Measurements from ENCODE around the gene TRAPPC12.
"Not testable (repeated sequence)": the region's sequence is repeated elsewhere in the genome, so short reads cannot be mapped to it uniquely, and the experiment has no call there.

Gene TRAPPC12

GRCh38 chr2:3433776-3434400 is 54.4 kb downstream of the TRAPPC12 start:
- no peak for DNase-seq

- DNase-seq, result no peak
These were observed 55.2 kb downstream of the TRAPPC12 start for GRCh38 chr2:3434654-3435053.

- DNase-seq, result no peak
These were observed 56.0 kb downstream of the TRAPPC12 start for GRCh38 chr2:3435445-3435844.

GRCh38 chr2:3440477-3440876 is 61.0 kb downstream of the TRAPPC12 start:
- DNase-seq, result no peak

GRCh38 chr2:3441465-3441864 is 62.0 kb downstream of the TRAPPC12 start:
- DNase-seq, result no peak

- DNase-seq, result no peak
These were observed 62.7 kb downstream of the TRAPPC12 start for GRCh38 chr2:3442185-3442584.

- no peak for DNase-seq
These were observed 63.6 kb downstream of the TRAPPC12 start for GRCh38 chr2:3443083-3443482.

GRCh38 chr2:3443506-3444084 is 64.1 kb downstream of the TRAPPC12 start:
- no peak for DNase-seq

- DNase-seq, result no peak
These were observed 66.4 kb downstream of the TRAPPC12 start for GRCh38 chr2:3445891-3446290.

GRCh38 chr2:3446381-3446780 is 66.9 kb downstream of the TRAPPC12 start:
- no peak for DNase-seq

GRCh38 chr2:3447186-3447585 is 67.7 kb downstream of the TRAPPC12 start:
- not testable (repeated sequence) for DNase-seq

GRCh38 chr2:3447789-3448317 is 68.4 kb downstream of the TRAPPC12 start:
- DNase-seq, result no peak

- DNase-seq, result not testable (repeated sequence)
These were observed 69.0 kb downstream of the TRAPPC12 start for GRCh38 chr2:3448441-3448911.

- DNase-seq, result no peak
These were observed 69.6 kb downstream of the TRAPPC12 start for GRCh38 chr2:3449086-3449485.

- DNase-seq, result no peak
These were observed 70.4 kb downstream of the TRAPPC12 start for GRCh38 chr2:3449936-3450335.

GRCh38 chr2:3450385-3451010 is 71.0 kb downstream of the TRAPPC12 start:
- DNase-seq, result no peak

GRCh38 chr2:3451169-3451568 is 71.7 kb downstream of the TRAPPC12 start:
- no peak for DNase-seq

- DNase-seq, result no peak
These were observed 72.6 kb downstream of the TRAPPC12 start for GRCh38 chr2:3451926-3452671.

GRCh38 chr2:3453190-3453999 is 73.9 kb downstream of the TRAPPC12 start:
- DNase-seq, result no peak

GRCh38 chr2:3454005-3454404 is 74.5 kb downstream of the TRAPPC12 start:
- not testable (repeated sequence) for DNase-seq

GRCh38 chr2:3454802-3455201 is 75.3 kb downstream of the TRAPPC12 start:
- DNase-seq, result no peak

- DNase-seq, result no peak
These were observed 76.6 kb downstream of the TRAPPC12 start for GRCh38 chr2:3456125-3456524.

Data from femur (tissue), 1 donor.